SH-SY5Y (cell line): ENCODE results near the gene ERVFRD-1.

Source experiments
- GATA2 ChIP-seq: IDR thresholded peaks from 2 replicates; pipeline ENCODE4 v1.6.1; 2011; ENCODE audit warnings: mild to moderate bottlenecking, low read depth, low read length
- GATA3 ChIP-seq: IDR thresholded peaks from 2 replicates; pipeline ENCODE4 v1.6.1; 2011; ENCODE audit warnings: low read depth, mild to moderate bottlenecking, low read length, moderate library complexity

- TF ChIP-seq GATA2 (no peak), GATA3 (no peak)
Observed at GRCh38 chr6:11056871-11057270, 54.7 kb downstream of the ERVFRD-1 start.
